ENCODE results near the gene CDH22. TPM values are rescaled to one million over a fixed set of nuclear protein-coding genes. Genes with fewer than 3 reads are reported as not detected.

The CDH22 gene
- polyA plus RNA-seq, 1 donor from 2014 or later, result 2.1 TPM

DNA sequence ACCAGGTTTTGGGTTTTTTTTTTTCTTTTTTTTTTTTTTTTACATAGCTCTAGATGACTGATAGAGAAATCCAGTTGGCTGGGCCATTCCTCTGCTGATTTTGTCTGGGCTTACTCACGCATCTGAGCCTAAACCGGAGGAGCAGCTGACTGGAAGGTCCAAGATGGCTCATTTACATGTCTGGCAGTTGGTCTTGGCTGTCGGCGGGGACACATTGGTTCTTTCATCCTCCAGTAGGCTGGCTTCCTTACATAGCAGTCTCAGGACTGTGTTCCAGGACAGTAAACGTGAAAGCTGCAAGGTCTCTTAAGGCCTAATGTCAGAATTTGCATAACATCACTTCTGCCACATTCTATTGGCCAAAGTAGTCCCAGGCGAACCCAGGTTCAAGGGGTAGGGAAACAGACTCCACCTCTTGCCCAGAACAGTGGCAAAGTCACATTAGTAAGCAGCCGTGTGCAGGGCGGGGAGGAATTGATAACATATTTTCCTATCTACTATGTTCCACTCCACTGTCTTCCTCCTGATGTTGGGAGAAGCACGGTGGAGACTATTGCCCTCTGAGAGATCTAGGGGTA lies 87.0 kb downstream of the CDH22 start:
- no peaks in the 10 kb centered on the region for H3K79me2 ChIP-seq (replicated peaks; ENCODE audit: insufficient read depth, low read length)
- H3K4me3 ChIP-seq (ENCODE audit: low read length), result no peak overlapping the region
- H2AFZ ChIP-seq (ENCODE audit: low read depth, low read length), result no peak overlapping the region
- no peak overlapping the region for H3K4me2 ChIP-seq (ENCODE audit: low read length)
- H3K36me3 ChIP-seq (ENCODE audit: insufficient read depth, low read length), result no peaks in the 10 kb centered on the region
- TF ChIP-seq TAF1 (IDR thresholded peaks at IDR 0.05; ENCODE audit: low read depth) (no peak), SMC3 (conservative IDR thresholded peaks at IDR 0.05; ENCODE audit: poor library complexity) (no peak), POLR2AphosphoS5 (IDR thresholded peaks at IDR 0.05) (no peak), EZH2 (IDR thresholded peaks at IDR 0.05; ENCODE audit: borderline replicate concordance, insufficient read depth, low read length, poor library complexity, severe bottlenecking) (no peak), RAD21 (conservative IDR thresholded peaks at IDR 0.05) (no peak), MXI1 (conservative IDR thresholded peaks at IDR 0.05; ENCODE audit: poor library complexity, severe bottlenecking) (no peak), EP300 (conservative IDR thresholded peaks at IDR 0.05; ENCODE audit: poor library complexity, severe bottlenecking) (no peak)
- TF ChIP-seq, protein P1, sequence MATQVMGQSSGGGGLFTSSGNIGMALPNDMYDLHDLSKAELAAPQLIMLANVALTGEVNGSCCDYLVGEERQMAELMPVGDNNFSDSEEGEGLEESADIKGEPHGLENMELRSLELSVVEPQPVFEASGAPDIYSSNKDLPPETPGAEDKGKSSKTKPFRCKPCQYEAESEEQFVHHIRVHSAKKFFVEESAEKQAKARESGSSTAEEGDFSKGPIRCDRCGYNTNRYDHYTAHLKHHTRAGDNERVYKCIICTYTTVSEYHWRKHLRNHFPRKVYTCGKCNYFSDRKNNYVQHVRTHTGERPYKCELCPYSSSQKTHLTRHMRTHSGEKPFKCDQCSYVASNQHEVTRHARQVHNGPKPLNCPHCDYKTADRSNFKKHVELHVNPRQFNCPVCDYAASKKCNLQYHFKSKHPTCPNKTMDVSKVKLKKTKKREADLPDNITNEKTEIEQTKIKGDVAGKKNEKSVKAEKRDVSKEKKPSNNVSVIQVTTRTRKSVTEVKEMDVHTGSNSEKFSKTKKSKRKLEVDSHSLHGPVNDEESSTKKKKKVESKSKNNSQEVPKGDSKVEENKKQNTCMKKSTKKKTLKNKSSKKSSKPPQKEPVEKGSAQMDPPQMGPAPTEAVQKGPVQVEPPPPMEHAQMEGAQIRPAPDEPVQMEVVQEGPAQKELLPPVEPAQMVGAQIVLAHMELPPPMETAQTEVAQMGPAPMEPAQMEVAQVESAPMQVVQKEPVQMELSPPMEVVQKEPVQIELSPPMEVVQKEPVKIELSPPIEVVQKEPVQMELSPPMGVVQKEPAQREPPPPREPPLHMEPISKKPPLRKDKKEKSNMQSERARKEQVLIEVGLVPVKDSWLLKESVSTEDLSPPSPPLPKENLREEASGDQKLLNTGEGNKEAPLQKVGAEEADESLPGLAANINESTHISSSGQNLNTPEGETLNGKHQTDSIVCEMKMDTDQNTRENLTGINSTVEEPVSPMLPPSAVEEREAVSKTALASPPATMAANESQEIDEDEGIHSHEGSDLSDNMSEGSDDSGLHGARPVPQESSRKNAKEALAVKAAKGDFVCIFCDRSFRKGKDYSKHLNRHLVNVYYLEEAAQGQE (IDR thresholded peaks at IDR 0.05; ENCODE audit: borderline replicate concordance), result no peak
- TF ChIP-seq, protein P2, sequence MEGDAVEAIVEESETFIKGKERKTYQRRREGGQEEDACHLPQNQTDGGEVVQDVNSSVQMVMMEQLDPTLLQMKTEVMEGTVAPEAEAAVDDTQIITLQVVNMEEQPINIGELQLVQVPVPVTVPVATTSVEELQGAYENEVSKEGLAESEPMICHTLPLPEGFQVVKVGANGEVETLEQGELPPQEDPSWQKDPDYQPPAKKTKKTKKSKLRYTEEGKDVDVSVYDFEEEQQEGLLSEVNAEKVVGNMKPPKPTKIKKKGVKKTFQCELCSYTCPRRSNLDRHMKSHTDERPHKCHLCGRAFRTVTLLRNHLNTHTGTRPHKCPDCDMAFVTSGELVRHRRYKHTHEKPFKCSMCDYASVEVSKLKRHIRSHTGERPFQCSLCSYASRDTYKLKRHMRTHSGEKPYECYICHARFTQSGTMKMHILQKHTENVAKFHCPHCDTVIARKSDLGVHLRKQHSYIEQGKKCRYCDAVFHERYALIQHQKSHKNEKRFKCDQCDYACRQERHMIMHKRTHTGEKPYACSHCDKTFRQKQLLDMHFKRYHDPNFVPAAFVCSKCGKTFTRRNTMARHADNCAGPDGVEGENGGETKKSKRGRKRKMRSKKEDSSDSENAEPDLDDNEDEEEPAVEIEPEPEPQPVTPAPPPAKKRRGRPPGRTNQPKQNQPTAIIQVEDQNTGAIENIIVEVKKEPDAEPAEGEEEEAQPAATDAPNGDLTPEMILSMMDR (IDR thresholded peaks at IDR 0.05; ENCODE audit: poor library complexity, severe bottlenecking), result no peak
- H3K9me3 ChIP-seq (ENCODE audit: low read length), result no peaks in the 10 kb centered on the region
- H3K9me2 ChIP-seq (ENCODE audit: insufficient read depth, low read length), result no peaks in the 10 kb centered on the region
- no peak overlapping the region for H3K27ac ChIP-seq (ENCODE audit: low read length)
- no peak overlapping the region for H3K9ac ChIP-seq (ENCODE audit: low read length)
- no peaks in the 10 kb centered on the region for H4K20me1 ChIP-seq (ENCODE audit: insufficient read depth)
- no peaks in the 10 kb centered on the region for H3F3A ChIP-seq (ENCODE audit: insufficient read depth, low read length, poor library complexity, severe bottlenecking)
- no peaks in the 10 kb centered on the region for H3K27me3 ChIP-seq (ENCODE audit: insufficient read depth, low read depth, low read length)

DNA sequence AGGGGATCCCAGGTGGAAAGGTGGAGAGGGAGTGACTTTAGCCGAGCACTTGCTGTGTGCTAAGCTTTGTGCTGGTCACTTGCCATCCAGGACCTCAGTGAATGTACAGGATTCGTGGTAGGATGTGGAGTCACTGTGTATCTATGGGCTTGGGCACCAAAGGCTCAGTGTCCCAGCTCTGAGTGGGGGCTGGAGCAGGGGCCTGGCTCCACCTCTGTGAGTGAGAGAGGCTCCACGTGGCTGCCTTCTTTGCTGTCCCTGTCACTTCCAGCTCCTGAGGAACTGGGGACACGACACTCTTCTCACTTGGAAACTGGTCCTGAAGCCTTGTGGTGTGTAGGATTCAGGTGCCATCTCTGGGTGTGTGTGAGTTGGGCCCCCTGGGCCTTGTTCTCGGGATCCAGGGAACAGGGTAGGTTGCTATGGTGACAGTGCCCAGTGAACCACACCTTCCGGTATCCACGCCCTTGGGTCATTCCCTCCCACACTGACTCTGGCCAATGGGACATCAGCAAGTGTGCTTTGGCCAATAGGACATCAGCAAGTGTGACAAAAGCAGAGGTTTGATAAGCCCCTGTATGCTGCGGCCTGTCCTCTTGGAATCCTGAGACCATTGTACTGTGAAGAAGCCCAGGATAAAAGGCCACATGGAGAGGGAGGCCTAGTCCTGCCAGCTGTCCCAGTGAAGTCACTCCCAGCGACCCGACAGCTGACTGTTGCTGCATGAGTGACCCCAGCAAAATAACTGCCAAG lies 87.7 kb downstream of the CDH22 start:
- TF ChIP-seq TAF1 (IDR thresholded peaks at IDR 0.05; ENCODE audit: low read depth) (no peak), RAD21 (conservative IDR thresholded peaks at IDR 0.05) (no peak), MXI1 (conservative IDR thresholded peaks at IDR 0.05; ENCODE audit: poor library complexity, severe bottlenecking) (no peak), EZH2 (IDR thresholded peaks at IDR 0.05; ENCODE audit: borderline replicate concordance, insufficient read depth, low read length, poor library complexity, severe bottlenecking) (no peak), EP300 (conservative IDR thresholded peaks at IDR 0.05; ENCODE audit: poor library complexity, severe bottlenecking) (no peak), SMC3 (conservative IDR thresholded peaks at IDR 0.05; ENCODE audit: poor library complexity) (no peak), POLR2AphosphoS5 (IDR thresholded peaks at IDR 0.05) (no peak)
- TF ChIP-seq, protein P2 (IDR thresholded peaks at IDR 0.05; ENCODE audit: poor library complexity, severe bottlenecking), result no peak
- TF ChIP-seq, protein P1 (IDR thresholded peaks at IDR 0.05; ENCODE audit: borderline replicate concordance), result no peak
- Histone ChIP-seq H3K4me3 (ENCODE audit: low read length) (no peak overlapping the region), H4K20me1 (ENCODE audit: insufficient read depth) (no peaks in the 10 kb centered on the region), H3K27me3 (ENCODE audit: insufficient read depth, low read depth, low read length) (no peaks in the 10 kb centered on the region), H3F3A (ENCODE audit: insufficient read depth, low read length, poor library complexity, severe bottlenecking) (no peaks in the 10 kb centered on the region), H3K9me2 (ENCODE audit: insufficient read depth, low read length) (no peaks in the 10 kb centered on the region), H3K9me3 (ENCODE audit: low read length) (no peaks in the 10 kb centered on the region), H3K27ac (ENCODE audit: low read length) (no peak overlapping the region), H3K9ac (ENCODE audit: low read length) (no peak overlapping the region), H3K79me2 (replicated peaks; ENCODE audit: insufficient read depth, low read length) (no peaks in the 10 kb centered on the region), H3K4me2 (ENCODE audit: low read length) (no peak overlapping the region), H2AFZ (ENCODE audit: low read depth, low read length) (no peak overlapping the region), H3K36me3 (ENCODE audit: insufficient read depth, low read length) (no peaks in the 10 kb centered on the region)

Measured in neural cell (in vitro differentiated cells).